GM19324 (cell line): ENCODE data around the gene AGBL3.
A peak's percentile ranks its signal among the peaks of the same experiment; 100 is the strongest.
"Not testable (repeated sequence)": the region's sequence is repeated elsewhere in the genome, so short reads cannot be mapped to it uniquely, and the experiment has no call there.

Source experiments
- ATAC-seq: cut with Tn5 transposase; IDR thresholded peaks from one replicate; pipeline ENCODE4 v1.9.1; 2021; ENCODE audit warnings: mild to moderate bottlenecking, moderate library complexity; ENCODE audit not compliant: unreplicated experiment, low FRiP score

The AGBL3 gene

DNA sequence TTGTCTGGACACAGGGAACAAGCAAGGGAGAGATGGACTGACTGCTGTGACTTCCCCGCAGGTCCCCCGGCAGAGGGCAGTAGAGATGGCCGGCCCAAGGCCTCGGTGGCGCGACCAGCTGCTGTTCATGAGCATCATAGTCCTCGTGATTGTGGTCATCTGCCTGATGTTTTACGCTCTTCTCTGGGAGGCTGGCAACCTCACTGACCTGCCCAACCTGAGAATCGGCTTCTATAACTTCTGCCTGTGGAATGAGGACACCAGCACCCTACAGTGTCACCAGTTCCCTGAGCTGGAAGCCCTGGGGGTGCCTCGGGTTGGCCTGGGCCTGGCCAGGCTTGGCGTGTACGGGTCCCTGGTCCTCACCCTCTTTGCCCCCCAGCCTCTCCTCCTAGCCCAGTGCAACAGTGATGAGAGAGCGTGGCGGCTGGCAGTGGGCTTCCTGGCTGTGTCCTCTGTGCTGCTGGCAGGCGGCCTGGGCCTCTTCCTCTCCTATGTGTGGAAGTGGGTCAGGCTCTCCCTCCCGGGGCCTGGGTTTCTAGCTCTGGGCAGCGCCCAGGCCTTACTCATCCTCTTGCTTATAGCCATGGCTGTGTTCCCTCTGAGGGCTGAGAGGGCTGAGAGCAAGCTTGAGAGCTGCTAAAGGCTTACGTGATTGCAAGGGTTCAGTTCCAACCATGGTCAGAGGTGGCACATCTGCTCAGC is 178.2 kb downstream of the AGBL3 start:
- no peak for ATAC-seq

DNA sequence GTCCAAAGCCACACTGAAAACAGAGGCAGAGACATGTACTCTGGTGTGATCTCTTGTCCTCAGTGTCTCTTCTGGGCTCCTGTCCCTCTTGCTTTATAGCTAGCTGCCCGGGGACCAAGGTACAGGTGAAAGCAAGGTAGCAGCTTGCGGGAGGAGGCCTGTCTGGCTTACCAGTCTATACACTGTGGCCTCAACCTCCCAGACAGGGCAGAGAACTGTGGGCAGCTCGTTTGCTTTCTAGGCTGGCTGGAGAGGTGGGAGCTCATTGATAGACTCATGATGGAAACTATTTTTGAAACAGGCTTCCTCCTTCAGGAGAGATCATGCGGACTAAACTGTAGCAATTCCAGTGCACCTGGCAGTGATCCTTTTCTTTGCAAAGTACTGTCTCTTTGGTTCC is 179.6 kb downstream of the AGBL3 start:
- no peak for ATAC-seq

DNA sequence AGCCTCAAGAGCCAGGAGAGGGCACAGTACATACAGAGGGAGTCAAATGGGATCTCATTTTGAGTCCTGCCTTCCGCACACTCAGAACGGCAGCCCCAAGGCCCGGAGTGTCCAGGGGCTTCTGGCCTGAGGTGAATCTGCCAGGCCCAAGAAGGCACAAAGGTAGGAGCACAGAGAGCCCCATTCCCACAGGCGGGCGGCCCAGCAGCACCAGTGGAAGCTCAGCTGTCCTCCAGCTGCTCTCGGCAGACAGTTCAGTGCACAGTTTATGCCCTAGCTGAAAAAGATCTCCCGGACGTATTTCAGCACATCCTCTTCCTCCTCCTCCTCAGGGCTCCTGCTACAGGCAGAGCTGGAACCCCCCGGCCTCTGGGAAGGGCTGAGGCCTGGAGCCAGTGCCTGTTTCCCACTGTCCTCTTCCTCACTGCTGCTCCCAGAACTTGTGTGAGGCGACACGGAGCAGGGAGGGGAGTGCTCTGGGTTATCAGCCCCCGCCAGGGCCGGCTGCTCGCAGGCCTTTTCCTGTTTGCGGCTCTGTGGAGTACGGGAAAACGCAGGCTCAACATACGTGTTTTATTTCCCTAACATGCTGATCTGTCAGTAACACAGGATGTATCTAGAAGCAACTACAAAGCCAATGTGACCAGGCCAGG is 180.2 kb downstream of the AGBL3 start:
- ATAC-seq = no peak

DNA sequence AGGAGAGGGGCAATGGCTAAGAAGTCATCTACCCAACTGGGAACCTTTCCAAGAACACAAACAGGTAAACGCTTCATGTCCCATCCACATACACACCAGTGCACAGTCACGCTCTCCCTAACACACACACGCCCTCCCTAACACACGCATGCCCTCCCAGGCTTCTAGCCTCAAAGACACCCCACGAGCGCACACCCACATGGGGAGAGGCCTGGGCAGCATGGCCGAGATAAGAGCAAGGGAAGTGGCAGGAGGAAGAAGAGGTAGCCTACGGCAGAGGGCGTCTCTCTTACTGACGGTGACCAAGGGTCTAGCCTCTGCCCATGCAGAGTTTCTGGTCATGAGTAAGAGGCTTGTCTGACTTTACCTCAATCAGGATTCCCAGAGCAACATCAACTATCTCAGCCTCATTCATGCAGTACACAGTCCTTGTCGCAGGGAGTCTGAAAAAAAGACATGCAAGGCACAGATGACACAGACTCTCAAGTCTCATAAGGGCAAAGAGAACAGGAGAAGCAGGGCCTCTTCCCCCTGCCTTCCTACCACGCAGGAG is 181.1 kb downstream of the AGBL3 start:
- ATAC-seq = no peak

DNA sequence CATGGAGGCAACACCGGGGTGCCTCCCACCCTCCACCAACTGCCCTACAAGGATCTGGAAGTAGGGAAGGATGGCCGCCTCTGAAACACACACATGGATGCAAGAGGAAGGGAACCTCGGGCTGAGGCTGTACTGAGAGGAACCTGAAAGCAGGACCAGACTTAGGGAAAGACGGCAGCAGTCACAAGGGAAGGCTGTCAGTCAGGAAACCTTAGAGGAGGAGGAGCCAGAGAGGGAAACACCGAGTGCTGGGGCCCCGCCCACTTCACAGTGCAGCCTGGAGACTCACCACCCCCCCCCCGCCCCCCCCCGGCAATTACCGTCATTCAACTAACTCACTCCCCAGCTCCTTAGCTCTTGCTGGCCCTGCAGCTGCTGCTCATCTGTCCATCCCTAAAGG is 181.7 kb downstream of the AGBL3 start:
- no peak for ATAC-seq

DNA sequence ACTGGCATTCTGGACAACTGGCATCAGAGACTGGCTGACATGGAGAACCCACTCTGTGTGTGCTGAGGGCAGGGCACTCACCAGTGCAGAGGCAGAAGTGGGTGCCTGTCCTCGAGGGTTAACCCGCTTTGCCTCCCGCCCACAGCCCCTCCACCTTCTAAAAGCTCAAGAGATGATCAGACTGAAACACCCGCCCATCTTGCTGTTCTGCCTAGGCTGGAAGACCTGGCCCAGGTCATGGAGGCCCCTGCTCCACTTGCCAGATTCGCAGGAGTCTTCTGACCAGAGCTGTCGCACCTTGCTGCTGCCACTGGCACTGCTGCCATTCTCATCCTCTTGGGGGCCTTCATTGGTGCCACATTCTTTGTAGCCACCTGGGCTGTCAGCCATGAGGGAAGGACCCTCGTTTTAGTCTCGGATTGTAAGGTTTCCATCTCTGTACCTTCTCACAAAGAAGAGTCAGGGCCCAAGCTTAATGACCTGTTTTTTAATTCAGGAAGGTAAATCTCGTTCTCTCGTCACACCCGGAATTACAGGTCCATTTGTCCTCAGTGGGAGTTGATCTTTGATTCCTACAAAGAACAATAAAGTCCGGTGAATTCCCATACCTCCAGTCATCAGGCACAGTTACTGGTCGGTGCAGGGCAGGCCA is 182.3 kb downstream of the AGBL3 start:
- ATAC-seq = no peak

DNA sequence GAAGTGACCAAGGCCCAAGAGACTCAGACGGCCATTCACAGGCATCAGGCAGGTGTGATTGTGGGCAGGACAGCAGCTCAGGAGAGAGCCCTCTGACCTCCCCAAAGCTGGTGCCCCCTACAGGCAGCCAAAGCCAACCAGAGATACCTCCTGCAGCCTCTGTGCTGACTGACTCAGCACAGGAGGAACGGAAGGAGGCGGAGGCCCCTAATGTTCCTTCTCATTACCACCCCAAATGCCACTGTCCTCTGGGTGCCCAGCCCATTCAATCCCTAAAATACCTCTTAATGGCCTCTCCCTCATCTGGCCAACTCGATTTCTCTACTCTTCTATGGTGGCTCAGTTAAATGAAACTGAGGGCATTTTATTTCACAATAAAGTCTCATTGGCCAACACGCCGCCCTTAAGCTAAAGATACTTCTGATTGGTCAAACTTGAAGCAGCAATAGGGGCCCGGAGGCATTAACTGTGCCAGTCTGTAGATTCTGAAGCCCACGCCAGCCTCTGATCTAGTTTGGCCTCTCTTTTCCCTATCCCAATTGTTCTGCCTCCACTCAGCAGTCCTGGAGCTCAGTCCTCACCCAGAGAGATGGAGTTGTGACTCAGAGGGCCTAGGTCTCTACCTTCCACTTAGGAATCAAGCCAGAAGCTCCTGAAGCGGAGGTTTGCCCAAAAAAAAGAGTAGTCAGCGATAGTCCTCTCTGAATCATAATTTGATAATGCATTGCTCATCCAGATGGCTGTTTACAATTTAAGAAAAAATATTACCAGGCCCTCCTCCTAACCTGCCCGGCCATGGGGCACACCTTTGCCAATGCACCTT is 183.0 kb downstream of the AGBL3 start:
- ATAC-seq = peak; percentile 30

DNA sequence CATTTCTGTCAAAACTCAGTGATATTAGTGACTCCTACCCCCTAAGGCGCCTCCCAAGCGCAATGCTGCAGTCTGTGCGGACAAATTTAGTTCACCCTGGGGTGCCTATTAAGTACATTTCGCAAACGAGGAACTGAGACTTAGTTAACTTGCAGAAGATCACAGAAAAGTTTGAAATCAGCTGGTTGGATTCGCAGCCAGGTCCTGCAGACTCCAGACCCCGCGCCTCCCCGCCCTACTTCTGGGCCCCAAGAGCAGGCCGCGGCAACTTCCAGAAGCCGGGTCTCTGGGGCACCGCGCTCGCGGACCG is 183.6 kb downstream of the AGBL3 start:
- no peak for ATAC-seq

DNA sequence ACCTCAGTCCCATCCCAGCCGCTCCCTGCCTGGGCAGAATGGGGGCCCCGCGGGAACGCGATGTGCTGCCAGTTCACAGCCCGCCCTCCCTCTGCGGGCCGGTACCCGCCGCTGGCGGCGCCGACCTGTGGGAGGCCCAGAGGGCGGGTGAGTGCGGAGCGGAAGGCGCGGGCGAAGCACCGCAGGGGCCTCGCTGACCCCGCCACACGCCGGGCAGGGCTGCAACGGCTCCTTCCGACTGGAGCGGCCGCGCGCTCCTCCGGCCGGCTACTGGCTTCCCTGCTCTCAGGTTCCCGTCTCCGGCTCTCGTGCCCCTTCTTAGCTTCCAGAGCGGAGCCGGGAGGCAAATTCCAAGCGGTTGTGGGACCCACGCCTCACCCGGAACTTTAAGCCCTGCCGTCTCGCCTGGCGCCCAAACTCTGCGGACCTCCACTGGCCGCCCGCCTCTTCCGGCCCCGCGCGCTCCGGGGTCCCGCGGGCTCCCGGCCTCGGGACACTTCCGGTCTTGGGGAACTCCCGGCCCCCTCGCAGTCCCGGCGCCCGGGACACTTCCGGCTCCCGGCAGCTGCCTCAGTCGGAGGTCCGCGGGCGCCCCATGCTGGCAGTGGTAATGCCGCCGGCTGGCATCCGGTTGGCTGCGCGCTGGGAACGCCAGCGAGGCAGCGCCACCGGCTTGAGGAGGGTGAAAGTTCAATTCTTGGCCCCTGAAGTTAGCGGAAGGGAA is 184.1 kb downstream of the AGBL3 start, which contains the start of gene CYREN:
TSS of gene CYREN (minus strand) at position 434 of the 724 bp plus-strand sequence. CDS start 1,785 bp downstream, outside the sequence.
- peak; percentile 84 for ATAC-seq

DNA sequence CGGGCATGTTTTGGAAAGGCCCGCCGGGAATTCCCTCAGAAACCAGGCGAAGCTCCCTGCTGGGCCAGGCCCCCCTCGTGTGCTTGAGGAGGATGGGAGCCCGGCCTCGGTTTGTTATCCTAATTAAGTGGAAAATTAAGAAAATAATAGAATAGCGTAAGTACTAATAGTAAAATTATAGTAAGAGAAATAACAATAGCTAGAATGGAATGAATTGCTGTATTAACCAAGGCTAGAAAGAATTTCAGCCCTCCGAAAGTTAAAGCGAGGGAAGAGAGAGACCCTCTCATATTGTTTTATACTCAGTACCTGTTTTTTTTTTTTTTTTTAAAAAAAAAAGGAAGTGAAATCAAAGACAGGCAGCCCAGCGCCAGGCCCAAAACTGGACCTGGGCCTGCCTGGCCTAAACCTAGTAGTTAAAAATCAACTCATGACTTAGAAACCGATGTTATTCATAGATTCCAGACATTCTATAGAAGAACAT is 184.7 kb downstream of the AGBL3 start:
- peak; percentile 26 for ATAC-seq

DNA sequence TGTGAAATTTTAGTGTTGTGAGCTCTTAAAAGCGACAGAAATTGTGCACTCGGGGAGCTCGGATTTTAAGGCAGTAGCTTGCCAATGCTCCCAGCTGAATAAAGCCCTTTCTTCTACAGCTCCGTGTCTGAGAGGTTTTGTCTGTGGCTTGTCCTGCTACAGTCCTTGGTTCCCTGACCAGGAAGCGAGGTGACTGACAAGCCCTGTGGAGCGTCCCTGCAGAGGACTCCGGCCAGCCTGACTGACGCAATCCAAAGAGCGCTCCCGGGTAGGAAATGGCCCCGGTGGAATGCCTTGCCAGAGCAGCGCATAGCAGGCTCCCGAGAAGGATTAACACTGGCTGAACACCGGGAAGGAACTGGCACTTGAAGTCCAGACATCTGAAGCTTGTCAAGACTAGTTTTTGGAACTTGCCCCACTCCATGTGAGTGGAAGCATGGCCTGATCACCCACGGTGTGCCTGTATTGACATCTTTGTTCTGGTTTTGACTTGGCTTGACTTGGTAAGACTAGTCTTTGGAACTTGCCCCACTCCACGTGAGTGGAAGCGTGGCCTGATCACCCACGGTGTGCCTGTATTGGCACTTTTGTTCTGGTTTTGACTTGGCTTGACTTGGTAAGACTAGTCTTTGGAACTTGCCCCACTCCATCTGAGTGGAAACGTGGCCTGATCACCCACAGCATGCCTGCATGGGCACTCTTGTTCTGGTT is 185.4 kb downstream of the AGBL3 start:
- ATAC-seq = not testable (repeated sequence)

DNA sequence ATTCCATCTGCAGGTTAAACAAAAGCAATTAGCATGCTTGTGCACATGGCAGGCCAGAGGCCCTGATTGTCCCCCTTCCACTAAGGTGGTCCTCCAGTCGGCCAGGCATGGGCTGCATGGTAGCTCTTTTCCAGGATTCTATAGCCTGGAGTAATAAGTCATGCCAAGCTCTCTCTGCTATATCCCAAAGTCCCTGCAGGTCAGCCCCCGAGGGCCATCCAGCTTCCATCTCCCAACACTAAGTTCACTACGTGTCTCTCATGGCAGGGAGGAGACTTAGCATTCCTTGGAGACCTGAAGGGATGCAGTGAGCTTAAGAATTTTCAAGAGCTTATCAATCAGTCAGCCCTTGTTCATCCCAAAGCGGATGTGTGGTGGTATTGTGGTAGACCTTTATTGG is 187.6 kb downstream of the AGBL3 start:
- ATAC-seq = not testable (repeated sequence)

DNA sequence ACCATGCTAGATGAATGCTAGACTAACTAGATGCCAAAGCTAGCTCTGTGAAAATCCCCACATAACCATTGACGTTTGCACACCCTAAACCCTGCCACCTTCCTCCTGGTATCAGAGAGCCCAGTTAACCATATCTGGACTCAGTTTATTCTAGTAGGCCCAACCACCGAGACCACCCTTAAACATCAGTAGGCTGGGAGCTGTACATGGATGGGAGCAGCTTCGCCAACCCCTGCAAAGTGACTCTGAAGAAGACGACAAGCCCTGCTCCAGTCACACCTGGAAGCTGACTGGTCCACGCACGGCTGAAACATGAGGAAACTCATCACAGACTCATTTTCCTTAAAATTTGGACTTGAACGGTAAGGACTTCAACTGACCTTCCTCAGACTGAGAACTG is 188.6 kb downstream of the AGBL3 start:
- no peak for ATAC-seq

DNA sequence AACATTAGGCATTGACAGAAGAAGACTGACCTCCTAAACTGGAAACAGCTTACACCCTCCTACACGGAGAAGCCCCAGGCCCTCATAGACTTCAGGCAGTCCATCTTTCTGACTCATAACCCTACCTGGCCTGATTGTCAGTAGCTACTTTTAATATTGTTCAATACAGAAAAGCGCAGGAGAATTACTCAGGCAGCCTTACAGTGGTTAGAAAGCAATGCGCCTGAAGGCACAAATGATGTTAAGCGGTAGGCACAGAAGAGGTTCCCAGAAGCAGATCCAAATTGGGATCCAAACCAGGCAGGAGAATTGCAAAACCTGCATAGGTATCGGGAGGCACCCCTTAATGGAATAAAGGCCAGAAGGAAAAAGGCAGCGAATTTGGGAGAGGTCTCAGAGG is 189.6 kb downstream of the AGBL3 start:
- no peak for ATAC-seq

DNA sequence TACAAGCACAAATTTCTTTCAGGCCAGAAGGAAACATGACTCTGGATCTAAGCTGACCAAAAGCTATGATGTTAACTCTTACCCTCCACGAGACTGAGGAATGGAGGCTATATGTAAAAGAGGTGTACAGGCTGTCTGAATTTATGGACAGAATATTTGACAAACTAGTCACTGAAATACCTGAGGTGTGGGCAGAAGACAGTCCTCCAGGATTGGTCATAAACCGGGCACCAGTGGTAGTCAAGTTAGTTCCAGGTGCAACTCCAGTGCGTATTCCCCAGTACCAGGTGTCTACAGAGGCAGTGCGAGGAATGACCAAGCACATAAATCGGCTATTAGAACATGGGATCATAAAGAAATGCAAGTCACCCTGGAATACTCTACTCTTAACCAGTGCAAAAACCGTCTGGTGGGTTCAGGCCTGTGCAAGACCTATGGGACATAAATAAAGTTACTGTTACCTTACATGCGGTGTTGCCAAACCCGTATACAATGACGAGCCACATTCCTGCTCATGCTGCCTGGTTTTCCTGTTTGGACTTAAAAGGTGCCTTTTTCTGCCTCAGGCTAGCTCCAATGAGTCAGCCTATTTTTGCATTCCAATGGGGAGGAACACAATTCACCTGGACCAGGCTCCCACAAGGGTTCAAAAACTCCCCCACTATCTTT is 190.9 kb downstream of the AGBL3 start:
- no peak for ATAC-seq

DNA sequence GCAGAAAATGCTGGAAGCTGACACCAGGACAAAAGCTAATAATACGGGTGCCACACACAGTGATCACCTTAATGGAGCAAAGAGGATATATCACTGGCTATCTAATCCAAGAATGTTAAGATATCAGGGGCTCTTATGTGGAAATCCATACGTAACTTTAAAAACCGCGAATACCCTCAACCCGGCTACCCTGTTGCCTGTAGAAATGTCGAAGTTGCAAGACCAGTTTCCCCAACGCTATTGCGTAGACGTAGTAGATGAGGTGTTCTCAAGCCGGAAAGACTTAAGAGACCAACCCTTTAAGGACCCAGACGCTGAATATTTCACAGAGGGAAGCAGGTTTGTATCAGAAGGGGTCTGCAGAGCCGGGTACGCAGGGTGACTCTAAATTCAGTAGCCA is 192.1 kb downstream of the AGBL3 start:
- ATAC-seq = no peak

DNA sequence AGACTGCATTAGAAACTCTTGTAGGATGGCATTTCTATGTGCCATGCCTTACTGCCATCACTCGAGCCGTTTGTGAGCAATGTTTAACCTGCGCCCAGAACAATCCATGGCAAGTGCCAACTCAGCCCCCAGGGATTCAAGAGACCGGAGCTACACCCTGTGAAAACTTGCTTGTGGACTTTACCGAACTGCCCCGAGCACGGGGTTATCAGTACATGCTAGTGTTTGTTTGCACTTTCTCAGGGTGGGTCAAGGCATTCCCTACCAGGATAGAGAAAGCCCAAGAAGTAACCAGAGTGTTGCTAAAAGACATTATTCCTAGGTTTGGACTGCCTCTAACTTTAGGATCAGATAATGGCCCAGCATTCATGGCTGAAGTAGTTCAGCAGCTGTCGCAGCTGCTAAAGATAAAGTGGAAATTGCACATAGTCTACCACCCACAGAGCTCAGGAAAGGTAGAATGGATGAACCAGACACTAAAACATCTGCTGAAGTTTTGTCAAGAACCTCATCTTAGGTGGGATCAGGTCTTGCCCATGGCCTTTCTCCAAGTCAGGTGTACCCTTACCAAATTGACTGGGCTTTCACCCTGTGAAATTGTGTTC is 193.1 kb downstream of the AGBL3 start:
- no peak for ATAC-seq

DNA sequence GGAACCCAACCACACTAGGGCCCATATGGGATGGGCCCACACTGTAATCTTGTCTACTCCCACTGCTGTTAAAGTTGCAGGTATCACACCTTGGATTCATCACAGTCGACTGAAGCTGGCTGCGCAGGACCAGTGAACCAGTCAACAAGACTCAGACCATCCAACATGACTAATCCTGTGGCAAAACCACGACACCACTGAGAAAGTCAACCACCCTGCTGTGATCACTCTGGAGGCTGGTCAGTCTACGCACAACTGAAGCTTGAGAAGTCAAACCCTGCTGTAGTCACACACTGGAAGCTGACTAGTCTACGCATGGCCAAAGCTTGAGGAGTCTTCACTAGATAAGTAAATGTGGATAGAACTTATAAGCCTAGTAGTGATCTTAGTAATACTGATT is 193.8 kb downstream of the AGBL3 start:
- ATAC-seq = no peak
